Suprapubic skin (tissue), 3 donors: ENCODE measurements around the gene GAK.

ENCODE experiments used
- POLR2AphosphoS5 ChIP-seq, 3 donors: sonication (generic); formaldehyde crosslinking; IDR thresholded peaks; one replicate each; pipeline ENCODE4 v1.6.1; 2017; ENCODE audit warnings: antibody characterized with exemption in 3 of 3
- TF ChIP-seq, protein P1 (sequence below), 2 donors: fragments of 200-600 bp in 1 of 2; fragments of 450-650 bp in 1 of 2; sonication (generic) in 1 of 2; IDR thresholded peaks; one replicate each; pipeline ENCODE4 v1.5.1; 2016 to 2019; ENCODE audit warnings: antibody characterized with exemption in 2 of 2, mild to moderate bottlenecking in 1 of 2, moderate library complexity in 1 of 2

DNA sequence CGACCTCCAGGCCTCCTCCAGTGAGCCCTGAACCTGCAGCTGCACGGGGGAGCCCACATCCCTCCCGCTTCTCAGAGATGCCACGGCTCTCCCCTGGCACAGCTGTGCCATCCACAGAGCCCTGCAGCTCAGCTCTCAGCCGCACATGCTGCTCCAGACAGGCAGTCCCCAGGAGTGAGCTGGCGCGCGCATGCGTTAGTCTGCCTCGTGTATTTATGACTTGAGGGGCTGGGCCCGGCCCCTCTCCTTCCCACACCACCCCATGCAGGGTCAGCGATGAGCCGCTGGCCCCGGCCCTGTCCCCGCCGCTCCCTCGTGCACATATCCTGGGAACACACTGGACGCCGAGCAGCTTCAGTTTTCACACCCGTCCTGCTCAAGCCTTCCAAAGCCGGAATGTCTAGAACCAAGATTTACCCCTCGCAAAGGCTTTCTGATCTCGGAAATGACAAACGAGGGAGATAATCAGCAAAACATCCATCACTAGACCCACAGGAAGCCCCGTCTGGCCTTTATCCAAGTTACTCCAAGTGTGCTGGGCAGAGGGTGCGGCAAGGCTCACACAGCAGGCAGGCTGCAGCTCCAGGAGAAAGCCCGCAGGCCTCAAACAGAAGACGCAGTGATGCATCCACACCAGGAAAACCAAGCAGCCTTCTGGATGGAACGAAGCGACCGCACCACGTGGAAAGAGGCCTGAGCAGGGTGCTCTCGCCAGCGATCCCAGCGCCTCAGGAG is 24.3 kb downstream of the GAK start:
- TF ChIP-seq, protein P1, sequence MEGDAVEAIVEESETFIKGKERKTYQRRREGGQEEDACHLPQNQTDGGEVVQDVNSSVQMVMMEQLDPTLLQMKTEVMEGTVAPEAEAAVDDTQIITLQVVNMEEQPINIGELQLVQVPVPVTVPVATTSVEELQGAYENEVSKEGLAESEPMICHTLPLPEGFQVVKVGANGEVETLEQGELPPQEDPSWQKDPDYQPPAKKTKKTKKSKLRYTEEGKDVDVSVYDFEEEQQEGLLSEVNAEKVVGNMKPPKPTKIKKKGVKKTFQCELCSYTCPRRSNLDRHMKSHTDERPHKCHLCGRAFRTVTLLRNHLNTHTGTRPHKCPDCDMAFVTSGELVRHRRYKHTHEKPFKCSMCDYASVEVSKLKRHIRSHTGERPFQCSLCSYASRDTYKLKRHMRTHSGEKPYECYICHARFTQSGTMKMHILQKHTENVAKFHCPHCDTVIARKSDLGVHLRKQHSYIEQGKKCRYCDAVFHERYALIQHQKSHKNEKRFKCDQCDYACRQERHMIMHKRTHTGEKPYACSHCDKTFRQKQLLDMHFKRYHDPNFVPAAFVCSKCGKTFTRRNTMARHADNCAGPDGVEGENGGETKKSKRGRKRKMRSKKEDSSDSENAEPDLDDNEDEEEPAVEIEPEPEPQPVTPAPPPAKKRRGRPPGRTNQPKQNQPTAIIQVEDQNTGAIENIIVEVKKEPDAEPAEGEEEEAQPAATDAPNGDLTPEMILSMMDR (IDR thresholded peaks at IDR 0.05) = no peak
- no peak for TF ChIP-seq POLR2AphosphoS5 (IDR thresholded peaks at IDR 0.05)
